ENCODE data around the gene KIN. TPM values are rescaled to one million over a fixed set of nuclear protein-coding genes. Genes with fewer than 3 reads are reported as not detected.

The KIN gene
- total and polyA plus RNA-seq, 2 experiments from 2014 or later, result 8.5 to 31.7 TPM

- H3K27ac ChIP-seq (ENCODE audit: low read depth), result no peak overlapping the region
- H4K20me1 ChIP-seq (replicated peaks; ENCODE audit: insufficient read depth), result peaks cover 35% of the 10 kb centered on the region
- TF ChIP-seq, protein P1, sequence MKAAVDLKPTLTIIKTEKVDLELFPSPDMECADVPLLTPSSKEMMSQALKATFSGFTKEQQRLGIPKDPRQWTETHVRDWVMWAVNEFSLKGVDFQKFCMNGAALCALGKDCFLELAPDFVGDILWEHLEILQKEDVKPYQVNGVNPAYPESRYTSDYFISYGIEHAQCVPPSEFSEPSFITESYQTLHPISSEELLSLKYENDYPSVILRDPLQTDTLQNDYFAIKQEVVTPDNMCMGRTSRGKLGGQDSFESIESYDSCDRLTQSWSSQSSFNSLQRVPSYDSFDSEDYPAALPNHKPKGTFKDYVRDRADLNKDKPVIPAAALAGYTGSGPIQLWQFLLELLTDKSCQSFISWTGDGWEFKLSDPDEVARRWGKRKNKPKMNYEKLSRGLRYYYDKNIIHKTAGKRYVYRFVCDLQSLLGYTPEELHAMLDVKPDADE (IDR thresholded peaks at IDR 0.05), result no peak
- H3K27me3 ChIP-seq (ENCODE audit: insufficient read depth), result no peaks in the 10 kb centered on the region
- H3K27me3 Mint-ChIP-seq (ENCODE audit: insufficient read depth, low read depth, poor library complexity), result peaks cover 3% of the 10 kb centered on the region
- H3K27ac Mint-ChIP-seq, result peak overlapping the region; percentile 57
- no peak overlapping the region for H3K4me2 ChIP-seq
- H3K4me3 Mint-ChIP-seq, result no peak overlapping the region
- H3F3A ChIP-seq (replicated peaks; ENCODE audit: low read depth), result no peaks in the 10 kb centered on the region
- no peak overlapping the region for H3K4me3 ChIP-seq
- no peaks in the 10 kb centered on the region for H3K9me3 Mint-ChIP-seq
- H2AFZ ChIP-seq, result no peak overlapping the region
- peaks cover 12% of the 10 kb centered on the region for H3K4me1 ChIP-seq (ENCODE audit: insufficient read depth)
- peaks cover 10% of the 10 kb centered on the region for H3K36me3 ChIP-seq (ENCODE audit: insufficient read depth)
- H3K4me1 Mint-ChIP-seq, result peaks cover 11% of the 10 kb centered on the region; the same call in 2 of the 3 replicates
- H3K9me2 ChIP-seq (ENCODE audit: insufficient read depth), result no peaks in the 10 kb centered on the region
- no peak for DNase-seq (ENCODE audit: low spot score)
- ATAC-seq, result no peak
- H3K79me2 ChIP-seq (replicated peaks; ENCODE audit: insufficient read depth), result peaks cover 97% of the 10 kb centered on the region
- peaks cover 23% of the 10 kb centered on the region for H3K36me3 Mint-ChIP-seq (ENCODE audit: low read depth)
Observed at GRCh38 chr10:7792541-7792940, 4.7 kb upstream of the KIN start.

DNA sequence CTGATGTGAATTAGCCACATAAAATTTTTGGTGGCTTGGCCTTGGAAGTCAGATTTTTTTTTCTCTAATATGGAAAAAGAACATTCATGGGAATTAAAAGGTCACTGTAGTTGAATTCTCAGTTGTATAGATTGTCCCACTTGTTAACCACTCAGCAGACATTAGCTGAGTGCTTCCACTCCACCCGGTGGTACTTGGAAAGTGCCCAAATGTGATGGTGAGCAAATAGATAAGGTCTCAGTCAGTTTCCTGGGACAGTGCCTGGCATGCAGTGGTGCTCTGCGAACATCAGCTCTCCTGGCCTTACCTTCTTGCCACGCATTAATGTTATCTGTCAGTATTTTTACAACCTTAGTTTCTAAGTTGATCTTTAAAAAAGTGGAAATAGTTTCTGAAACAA, 1.6 kb upstream of the KIN start:
- Histone ChIP-seq H3K27ac (ENCODE audit: low read depth) (no peak overlapping the region), H3K79me2 (replicated peaks; ENCODE audit: insufficient read depth) (peaks cover 97% of the 10 kb centered on the region), H3K4me3 (peak overlapping the region; percentile 96), H4K20me1 (replicated peaks; ENCODE audit: insufficient read depth) (peaks cover 40% of the 10 kb centered on the region), H3K36me3 (ENCODE audit: insufficient read depth) (no peaks in the 10 kb centered on the region; the same call in 1 of the 2 replicates), H3K27me3 (ENCODE audit: insufficient read depth) (no peaks in the 10 kb centered on the region), H3K9me2 (ENCODE audit: insufficient read depth) (no peaks in the 10 kb centered on the region), H3F3A (replicated peaks; ENCODE audit: low read depth) (no peaks in the 10 kb centered on the region), H2AFZ (no peak overlapping the region), H3K4me2 (peak overlapping the region; percentile 93), H3K4me1 (ENCODE audit: insufficient read depth) (peaks cover 19% of the 10 kb centered on the region)
- DNase-seq (ENCODE audit: low spot score) (no peak), ATAC-seq (no peak)
- peaks cover 9% of the 10 kb centered on the region; the same call in 2 of the 3 replicates for H3K36me3 Mint-ChIP-seq (ENCODE audit: low read depth)
- TF ChIP-seq, protein P1 (IDR thresholded peaks at IDR 0.05), result no peak
- no peak for TF ChIP-seq JUNB (IDR thresholded peaks at IDR 0.05; ENCODE audit: unreplicated experiment)
- no peaks in the 10 kb centered on the region for H3K9me3 Mint-ChIP-seq
- no peak overlapping the region for H3K4me3 Mint-ChIP-seq
- peaks cover 3% of the 10 kb centered on the region for H3K27me3 Mint-ChIP-seq (ENCODE audit: insufficient read depth, low read depth, poor library complexity)
- peaks cover 13% of the 10 kb centered on the region; the same call in 2 of the 3 replicates for H3K4me1 Mint-ChIP-seq
- no peak overlapping the region for H3K27ac Mint-ChIP-seq

DNA sequence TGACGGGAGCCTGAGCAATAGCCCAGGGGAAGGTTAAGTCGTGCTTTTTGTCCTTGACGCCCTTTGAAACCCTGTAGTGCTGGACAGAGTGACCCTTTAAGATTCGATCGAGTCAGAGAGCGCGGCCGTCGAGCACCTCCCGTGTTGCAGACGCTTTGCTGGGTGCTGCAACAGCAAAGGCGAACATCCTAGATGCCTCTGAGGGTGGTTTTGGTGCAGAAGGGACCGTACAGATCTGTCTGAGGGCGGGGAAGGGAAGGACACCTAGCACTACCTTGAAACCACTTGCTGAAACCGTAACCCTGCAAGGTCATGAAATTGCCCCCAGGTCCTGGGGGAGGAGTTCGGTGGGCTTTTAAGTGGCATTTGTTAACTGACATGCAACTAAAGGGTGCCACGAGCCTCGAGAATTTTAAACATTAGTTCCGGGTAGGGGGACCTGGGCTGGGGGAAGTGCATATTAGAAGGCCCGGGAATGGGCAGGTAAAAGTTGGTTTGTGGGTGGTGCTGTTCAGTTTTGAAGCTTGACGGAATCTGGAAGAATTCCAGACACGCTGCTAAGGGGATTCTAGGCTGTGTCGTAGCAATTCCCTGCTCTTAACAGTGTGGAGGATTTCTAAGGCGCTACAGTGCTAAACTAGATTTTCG, 970 bp upstream of the KIN start:
- Histone ChIP-seq H3F3A (replicated peaks; ENCODE audit: low read depth) (no peaks in the 10 kb centered on the region), H3K4me3 (peak overlapping the region; percentile 96), H3K4me2 (peak overlapping the region; percentile 93), H3K27ac (ENCODE audit: low read depth) (no peak overlapping the region), H3K36me3 (ENCODE audit: insufficient read depth) (no peaks in the 10 kb centered on the region; the same call in 1 of the 2 replicates), H3K4me1 (ENCODE audit: insufficient read depth) (peaks cover 19% of the 10 kb centered on the region), H3K9me2 (ENCODE audit: insufficient read depth) (no peaks in the 10 kb centered on the region), H4K20me1 (replicated peaks; ENCODE audit: insufficient read depth) (peaks cover 47% of the 10 kb centered on the region), H3K79me2 (replicated peaks; ENCODE audit: insufficient read depth) (peaks cover 97% of the 10 kb centered on the region), H3K27me3 (ENCODE audit: insufficient read depth) (no peaks in the 10 kb centered on the region), H2AFZ (peak overlapping the region; percentile 29; the same call in 1 of the 2 replicates)
- H3K27ac Mint-ChIP-seq, result peak overlapping the region; percentile 90
- peaks cover 9% of the 10 kb centered on the region; the same call in 2 of the 3 replicates for H3K36me3 Mint-ChIP-seq (ENCODE audit: low read depth)
- H3K9me3 Mint-ChIP-seq, result no peaks in the 10 kb centered on the region
- DNase-seq (ENCODE audit: low spot score), result peak; percentile 8
- peaks cover 5% of the 10 kb centered on the region for H3K27me3 Mint-ChIP-seq (ENCODE audit: insufficient read depth, low read depth, poor library complexity)
- peaks cover 13% of the 10 kb centered on the region; the same call in 2 of the 3 replicates for H3K4me1 Mint-ChIP-seq
- H3K4me3 Mint-ChIP-seq, result no peak overlapping the region
- peak; percentile 35 for ATAC-seq
- TF ChIP-seq STAT1 (IDR thresholded peaks at IDR 0.05; ENCODE audit: unreplicated experiment) (no peak), ZNF114 (CRISPR knock-in tag; IDR thresholded peaks at IDR 0.05) (no peak), EZH2 (IDR thresholded peaks at IDR 0.05; ENCODE audit: low read depth, unreplicated experiment) (no peak), POLR2AphosphoS5 (IDR thresholded peaks at IDR 0.05; ENCODE audit: low read depth) (no peak), CREB1 (CRISPR knock-in tag; IDR thresholded peaks at IDR 0.05; ENCODE audit: low read depth) (no peak)
- TF ChIP-seq, protein P1 (IDR thresholded peaks at IDR 0.05), result 0 out of 2 replicates have a peak, but pooled peaks have one; percentile 1

Data from GM23338 (cell line).